ENCODE measurements around the gene NCAM1.

NCAM1 gene

GRCh38 chr11:113305440-113306336 is 344.5 kb downstream of the NCAM1 start:
- peak; percentile 50 to 67 (median 56) for DNase-seq (ENCODE audit: low read depth in 3 of 3)

- no peak for DNase-seq (ENCODE audit: low read depth in 3 of 3)
Measured at GRCh38 chr11:113308601-113309000, 347.4 kb downstream of the NCAM1 start.

- DNase-seq (ENCODE audit: low read depth in 3 of 3): no peak
Measured at GRCh38 chr11:113311536-113311935, 350.3 kb downstream of the NCAM1 start.

GRCh38 chr11:113313601-113314000 is 352.4 kb downstream of the NCAM1 start:
- no peak for DNase-seq (ENCODE audit: low read depth in 3 of 3)

GRCh38 chr11:113314065-113314388 is 352.8 kb downstream of the NCAM1 start:
- no peak for DNase-seq (ENCODE audit: low read depth in 3 of 3)

- DNase-seq (ENCODE audit: low read depth in 3 of 3): peak; percentile 86 to 93 (median 87)
Measured at GRCh38 chr11:113314389-113315301, 353.4 kb downstream of the NCAM1 start, which contains the start of gene TTC12. TSS of gene TTC12 (plus strand) at chr11:113314583. CDS start at chr11:113316258, 1,675 bp downstream.

GRCh38 chr11:113315811-113316210 is 354.6 kb downstream of the NCAM1 start:
- no peak for DNase-seq (ENCODE audit: low read depth in 3 of 3)

GRCh38 chr11:113316256-113316655 is 355.0 kb downstream of the NCAM1 start:
- DNase-seq (ENCODE audit: low read depth in 3 of 3): no peak

GRCh38 chr11:113317339-113317738 is 356.1 kb downstream of the NCAM1 start:
- DNase-seq (ENCODE audit: low read depth in 3 of 3): no peak

- no peak for DNase-seq (ENCODE audit: low read depth in 3 of 3)
Measured at GRCh38 chr11:113319085-113319484, 357.9 kb downstream of the NCAM1 start.

GRCh38 chr11:113322158-113322557 is 360.9 kb downstream of the NCAM1 start:
- DNase-seq (ENCODE audit: low read depth in 3 of 3): no peak

- DNase-seq (ENCODE audit: low read depth in 3 of 3): no peak
Measured at GRCh38 chr11:113324250-113324649, 363.0 kb downstream of the NCAM1 start.
